ENCODE measurements around the gene POLR3B. TPM values are rescaled to one million over a fixed set of nuclear protein-coding genes. Genes with fewer than 3 reads are reported as not detected.

POLR3B gene
- polyA plus RNA-seq, 1 donor (not counting 4 experiments of a cell fraction or from before 2014, with no cell fraction given), result 13.9 TPM

GRCh38 chr12:106348411-106348810 is 9.1 kb upstream of the POLR3B start:
- TF ChIP-seq EZH2 (IDR thresholded peaks at IDR 0.05; ENCODE audit: low read length) (no peak), CTCF (optimal IDR thresholded peaks at IDR 0.05 in 1 of 3, IDR thresholded peaks at IDR 0.05 in 1 of 3, conservative IDR thresholded peaks at IDR 0.05 in 1 of 3; ENCODE audit: extremely low read depth in 1 of 3, insufficient read depth in 2 of 3, low read length in 3 of 3) (no peak)

GRCh38 chr12:106353175-106353574 is 4.4 kb upstream of the POLR3B start:
- FAIRE-seq (no peak), DNase-seq (ENCODE audit: low read depth, low spot score) (no peak)
- H3K4me2 ChIP-seq (ENCODE audit: control insufficient read depth, extremely low read depth, insufficient read depth, low read depth, low read length), result no peak overlapping the region
- no peak overlapping the region for H2AFZ ChIP-seq (ENCODE audit: control insufficient read depth, low read length)
- no peak for TF ChIP-seq CTCF (optimal IDR thresholded peaks at IDR 0.05 in 1 of 3, IDR thresholded peaks at IDR 0.05 in 1 of 3, conservative IDR thresholded peaks at IDR 0.05 in 1 of 3; ENCODE audit: extremely low read depth in 1 of 3, insufficient read depth in 2 of 3, low read length in 3 of 3)
- no peaks in the 10 kb centered on the region for H3K27me3 ChIP-seq (ENCODE audit: control insufficient read depth, extremely low read depth, insufficient read depth, low read length)
- H3K9me1 ChIP-seq (ENCODE audit: control insufficient read depth, extremely low read depth, insufficient read depth, low read length), result no peaks in the 10 kb centered on the region
- no peak overlapping the region for H3K27ac ChIP-seq (ENCODE audit: control insufficient read depth, insufficient read depth, low read length)
- H3K79me2 ChIP-seq (ENCODE audit: control insufficient read depth, insufficient read depth, low read length), result no peaks in the 10 kb centered on the region
- no peaks in the 10 kb centered on the region for H4K20me1 ChIP-seq (ENCODE audit: control insufficient read depth, extremely low read depth, insufficient read depth, low read length)
- H3K9me3 ChIP-seq (ENCODE audit: control insufficient read depth, low read depth, low read length), result no peaks in the 10 kb centered on the region
- dilution Hi-C loops (cut with MboI; ENCODE audit: extremely low pct_ligation_motif_present, low sequenced_read_pairs), result no loop called here
- no peak overlapping the region for H3K9ac ChIP-seq (ENCODE audit: control insufficient read depth, extremely low read depth, insufficient read depth, low read length)
- H3K4me1 ChIP-seq (ENCODE audit: control insufficient read depth, extremely low read depth, insufficient read depth, low read length), result peaks cover 4% of the 10 kb centered on the region
- H3K4me3 ChIP-seq (ENCODE audit: control insufficient read depth in 2 of 3, extremely low read depth in 1 of 3, insufficient read depth in 2 of 3, low read depth in 1 of 3, low read length in 3 of 3), result no peak overlapping the region
- no peaks in the 10 kb centered on the region for H3K36me3 ChIP-seq (ENCODE audit: control insufficient read depth in 2 of 2, extremely low read depth in 1 of 2, insufficient read depth in 2 of 2, low read length in 2 of 2)

More at GRCh38 chr12:106348411-106348810, 9.1 kb upstream of the POLR3B start:
- H3K9ac ChIP-seq (ENCODE audit: control insufficient read depth, extremely low read depth, insufficient read depth, low read length), result no peak overlapping the region
- FAIRE-seq (no peak), DNase-seq (ENCODE audit: low read depth, low spot score) (no peak)
- no peaks in the 10 kb centered on the region for H3K9me3 ChIP-seq (ENCODE audit: control insufficient read depth, low read depth, low read length)
- H2AFZ ChIP-seq (ENCODE audit: control insufficient read depth, low read length), result no peak overlapping the region
- no peak overlapping the region for H3K4me3 ChIP-seq (ENCODE audit: control insufficient read depth in 2 of 3, extremely low read depth in 1 of 3, insufficient read depth in 2 of 3, low read depth in 1 of 3, low read length in 3 of 3)
- no peaks in the 10 kb centered on the region for H3K79me2 ChIP-seq (ENCODE audit: control insufficient read depth, insufficient read depth, low read length)
- H3K4me1 ChIP-seq (ENCODE audit: control insufficient read depth, extremely low read depth, insufficient read depth, low read length), result no peaks in the 10 kb centered on the region
- dilution Hi-C loops (cut with MboI; ENCODE audit: extremely low pct_ligation_motif_present, low sequenced_read_pairs), result no loop called here
- H3K36me3 ChIP-seq (ENCODE audit: control insufficient read depth in 2 of 2, extremely low read depth in 1 of 2, insufficient read depth in 2 of 2, low read length in 2 of 2), result no peaks in the 10 kb centered on the region
- no peaks in the 10 kb centered on the region for H3K27me3 ChIP-seq (ENCODE audit: control insufficient read depth, extremely low read depth, insufficient read depth, low read length)
- H3K27ac ChIP-seq (ENCODE audit: control insufficient read depth, insufficient read depth, low read length), result no peak overlapping the region
- H3K4me2 ChIP-seq (ENCODE audit: control insufficient read depth, extremely low read depth, insufficient read depth, low read depth, low read length), result no peak overlapping the region
- no peaks in the 10 kb centered on the region for H4K20me1 ChIP-seq (ENCODE audit: control insufficient read depth, extremely low read depth, insufficient read depth, low read length)
- H3K9me1 ChIP-seq (ENCODE audit: control insufficient read depth, extremely low read depth, insufficient read depth, low read length), result no peaks in the 10 kb centered on the region

Measured in keratinocyte (primary cell).